AG09309 (cell line): ENCODE results near the gene ATF7IP.
A peak's percentile ranks its signal among the peaks of the same experiment; 100 is the strongest.

Source experiments
- DNase-seq: peaks from one replicate; pipeline ENCODE4 v3.0.0-alpha.2; 2010; ENCODE audit warnings: low read depth
- H3K4me3 ChIP-seq: 2 replicates; pipeline ENCODE4 v1.5.1; 2011; ENCODE audit warnings: mild to moderate bottlenecking, low read depth, low read length, moderate library complexity; ENCODE audit not compliant: control insufficient read depth
- CTCF ChIP-seq: IDR thresholded peaks from 2 replicates; pipeline ENCODE4 v1.5.1; 2011; ENCODE audit warnings: mild to moderate bottlenecking, low read depth, low read length, inconsistent platforms; ENCODE audit not compliant: insufficient read depth, control insufficient read depth; ENCODE audit errors: missing control alignments

ATF7IP gene

GRCh38 chr12:14418451-14418890, 53.0 kb downstream of the ATF7IP start:
- DNase-seq = no peak
- no peak overlapping the region for H3K4me3 ChIP-seq
- peak; percentile 24 for TF ChIP-seq CTCF

DNA sequence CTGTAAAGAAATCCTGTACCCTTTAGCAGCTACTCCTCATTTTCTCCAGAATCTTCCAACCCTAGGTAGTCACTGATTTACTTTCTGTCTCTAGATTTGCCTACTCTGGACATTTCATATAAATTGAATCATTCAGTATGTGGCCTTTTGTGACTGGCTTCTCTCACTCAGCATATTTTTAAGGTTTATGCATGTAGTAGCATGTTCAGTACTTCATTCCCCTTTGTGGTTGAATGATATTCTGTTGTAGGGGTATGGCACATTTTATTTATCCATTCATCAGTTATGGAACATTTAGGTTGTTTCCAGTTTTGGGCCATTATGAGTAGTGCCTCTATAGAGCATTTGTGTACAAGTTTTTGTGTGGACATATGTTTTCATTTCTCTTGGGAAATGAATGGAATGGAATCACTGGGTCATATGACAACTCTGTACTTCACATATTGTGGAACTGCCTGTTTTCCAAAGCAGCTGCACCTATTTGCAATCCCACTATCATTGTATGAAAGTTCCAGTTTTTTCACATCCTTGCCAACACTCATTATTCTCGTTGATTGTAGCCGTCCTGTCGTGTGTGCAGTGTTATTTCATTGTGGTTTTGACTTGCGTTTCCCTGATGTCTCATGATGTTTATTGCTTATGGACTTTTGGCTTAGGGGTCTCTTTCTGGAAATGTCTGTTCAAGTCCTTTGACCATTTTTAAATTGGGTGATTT, 57.2 kb downstream of the ATF7IP start:
- no peak for DNase-seq
- TF ChIP-seq CTCF = no peak
- H3K4me3 ChIP-seq = no peak overlapping the region

DNA sequence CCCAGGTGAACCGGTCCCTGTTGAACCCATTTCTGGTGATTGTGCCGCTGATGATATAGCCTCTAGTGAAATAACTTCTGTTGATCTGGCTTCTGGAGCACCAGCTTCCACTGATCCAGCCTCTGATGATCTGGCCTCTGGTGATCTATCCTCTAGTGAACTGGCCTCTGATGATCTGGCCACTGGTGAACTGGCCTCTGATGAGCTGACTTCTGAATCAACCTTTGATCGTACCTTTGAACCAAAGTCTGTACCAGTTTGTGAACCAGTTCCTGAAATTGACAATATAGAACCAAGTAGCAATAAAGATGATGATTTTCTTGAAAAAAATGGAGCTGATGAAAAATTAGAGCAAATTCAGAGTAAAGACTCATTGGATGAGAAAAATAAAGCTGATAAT, 59.1 kb downstream of the ATF7IP start:
- no peak overlapping the region for H3K4me3 ChIP-seq
- no peak for TF ChIP-seq CTCF
- DNase-seq = no peak

DNA sequence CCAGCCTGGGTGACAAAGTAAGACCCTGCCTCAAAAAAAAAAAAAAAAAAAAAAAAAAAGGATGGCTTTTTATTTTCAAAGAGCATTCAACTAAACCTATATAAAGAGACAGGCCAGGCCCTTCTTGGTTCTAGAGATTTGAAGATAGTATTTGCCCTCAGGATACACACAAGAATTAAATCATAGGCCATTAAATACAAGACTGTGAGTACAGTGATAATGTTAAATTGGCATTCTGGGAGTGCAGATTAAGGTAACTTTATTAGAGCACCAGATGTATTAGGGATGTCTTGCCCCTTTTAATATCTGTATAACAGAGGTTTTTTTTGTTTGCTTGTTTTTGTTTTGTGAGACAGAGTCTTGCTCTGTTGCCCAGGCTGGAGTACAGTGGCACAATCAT, 61.3 kb downstream of the ATF7IP start:
- no peak overlapping the region for H3K4me3 ChIP-seq
- no peak for DNase-seq
- TF ChIP-seq CTCF = no peak

DNA sequence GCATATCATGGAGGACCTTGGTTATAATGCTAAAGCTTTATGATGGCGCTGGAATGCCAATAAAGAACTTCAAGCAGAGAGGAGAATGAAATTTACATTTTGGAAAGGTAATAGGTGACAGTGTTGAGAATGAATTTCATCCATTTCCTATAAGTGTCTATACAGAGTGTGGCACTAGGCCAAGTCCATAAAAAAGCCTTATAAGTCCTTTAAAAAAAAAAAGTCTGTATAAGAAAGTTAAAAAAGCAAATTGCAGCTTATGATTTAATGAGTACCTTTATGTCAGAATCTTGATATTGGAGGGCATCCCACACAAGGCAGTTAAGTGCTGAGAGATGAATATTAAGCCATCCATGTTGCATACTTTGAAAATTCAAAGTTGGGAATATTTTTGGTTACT, 62.4 kb downstream of the ATF7IP start:
- no peak for TF ChIP-seq CTCF
- no peak overlapping the region for H3K4me3 ChIP-seq
- DNase-seq = no peak

DNA sequence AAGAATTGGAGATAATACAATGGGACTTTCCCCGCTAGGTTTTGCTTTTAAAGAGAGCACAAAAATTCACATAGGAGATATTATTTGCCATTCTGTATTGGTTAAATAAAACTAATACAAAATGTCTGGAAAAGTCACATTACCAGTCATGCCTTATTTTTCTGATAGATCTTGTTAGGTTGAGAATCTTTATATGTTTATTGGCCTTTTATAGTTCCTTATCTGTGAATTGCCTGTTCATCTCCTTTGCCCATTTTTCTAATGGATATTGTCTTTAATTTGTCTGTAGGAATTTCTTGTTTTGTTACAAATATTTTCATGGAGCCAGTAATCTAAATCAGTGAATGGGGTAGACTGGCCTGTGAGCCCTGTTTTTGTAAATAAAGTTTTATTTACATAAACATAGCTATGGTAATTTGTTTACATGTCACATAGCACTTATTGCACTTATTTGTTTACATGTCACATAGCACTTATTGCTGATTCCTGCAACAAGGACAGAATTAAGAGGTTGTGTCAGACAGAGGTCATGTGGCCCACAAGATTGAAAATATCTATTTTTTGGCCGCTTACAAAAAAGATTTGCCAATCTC, 65.0 kb downstream of the ATF7IP start:
- H3K4me3 ChIP-seq = no peak overlapping the region
- TF ChIP-seq CTCF = no peak
- no peak for DNase-seq
